PFSK-1 (cell line): ENCODE results near the gene SLC38A6.

ENCODE experiments used
- FOXP2 ChIP-seq: optimal IDR thresholded peaks from 2 replicates; pipeline ENCODE3; 2011; ENCODE audit warnings: borderline replicate concordance, control low read depth, inconsistent platforms; ENCODE audit not compliant: insufficient read depth; ENCODE audit errors: extremely low read length, extremely low read depth
- POLR2AphosphoS5 ChIP-seq: IDR thresholded peaks from 2 replicates; pipeline ENCODE4 v1.6.1; 2012; ENCODE audit warnings: low read depth, mild to moderate bottlenecking, control low read depth, low read length, moderate library complexity
- SIN3A ChIP-seq: IDR thresholded peaks from 2 replicates; pipeline ENCODE4 v1.6.1; 2012; ENCODE audit warnings: mild to moderate bottlenecking, low read length, moderate library complexity, borderline replicate concordance; ENCODE audit not compliant: insufficient read depth
- TAF1 ChIP-seq: IDR thresholded peaks from 2 replicates; pipeline ENCODE4 v1.6.1; 2012; ENCODE audit warnings: low read length, control low read depth, borderline replicate concordance; ENCODE audit not compliant: insufficient read depth
- TF ChIP-seq, protein P1 (sequence below), 2 experiments: IDR thresholded peaks; 2 replicates each; pipeline versions ENCODE4 v1.6.1 to v1.8.0; 2011 to 2012; ENCODE audit warnings: low read depth in 2 of 2, low read length in 2 of 2, control low read depth in 1 of 2, inconsistent platforms in 1 of 2, mild to moderate bottlenecking in 1 of 2, moderate library complexity in 1 of 2; ENCODE audit not compliant: insufficient read depth in 1 of 2

SLC38A6 gene

DNA sequence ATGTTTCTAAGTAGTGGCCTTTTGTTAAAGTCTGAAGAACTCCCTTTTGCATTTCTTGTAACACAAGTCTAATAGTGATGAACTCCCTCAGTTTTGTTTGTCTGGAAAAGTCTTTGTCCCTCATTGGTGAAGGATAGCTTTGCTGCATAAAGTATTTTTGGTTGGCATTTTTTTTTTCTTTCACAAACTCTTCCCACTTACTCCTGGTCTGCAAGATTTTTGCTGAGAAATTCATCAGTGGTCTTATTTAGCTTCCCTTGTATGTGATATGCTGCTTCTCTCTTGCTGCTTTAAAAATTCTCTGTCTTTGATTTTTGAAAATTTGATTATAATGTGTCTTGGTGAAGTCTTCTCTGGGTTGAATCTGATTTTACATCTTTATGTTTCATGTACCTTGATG lies 22.9 kb upstream of the SLC38A6 start:
- TF ChIP-seq, protein P1, sequence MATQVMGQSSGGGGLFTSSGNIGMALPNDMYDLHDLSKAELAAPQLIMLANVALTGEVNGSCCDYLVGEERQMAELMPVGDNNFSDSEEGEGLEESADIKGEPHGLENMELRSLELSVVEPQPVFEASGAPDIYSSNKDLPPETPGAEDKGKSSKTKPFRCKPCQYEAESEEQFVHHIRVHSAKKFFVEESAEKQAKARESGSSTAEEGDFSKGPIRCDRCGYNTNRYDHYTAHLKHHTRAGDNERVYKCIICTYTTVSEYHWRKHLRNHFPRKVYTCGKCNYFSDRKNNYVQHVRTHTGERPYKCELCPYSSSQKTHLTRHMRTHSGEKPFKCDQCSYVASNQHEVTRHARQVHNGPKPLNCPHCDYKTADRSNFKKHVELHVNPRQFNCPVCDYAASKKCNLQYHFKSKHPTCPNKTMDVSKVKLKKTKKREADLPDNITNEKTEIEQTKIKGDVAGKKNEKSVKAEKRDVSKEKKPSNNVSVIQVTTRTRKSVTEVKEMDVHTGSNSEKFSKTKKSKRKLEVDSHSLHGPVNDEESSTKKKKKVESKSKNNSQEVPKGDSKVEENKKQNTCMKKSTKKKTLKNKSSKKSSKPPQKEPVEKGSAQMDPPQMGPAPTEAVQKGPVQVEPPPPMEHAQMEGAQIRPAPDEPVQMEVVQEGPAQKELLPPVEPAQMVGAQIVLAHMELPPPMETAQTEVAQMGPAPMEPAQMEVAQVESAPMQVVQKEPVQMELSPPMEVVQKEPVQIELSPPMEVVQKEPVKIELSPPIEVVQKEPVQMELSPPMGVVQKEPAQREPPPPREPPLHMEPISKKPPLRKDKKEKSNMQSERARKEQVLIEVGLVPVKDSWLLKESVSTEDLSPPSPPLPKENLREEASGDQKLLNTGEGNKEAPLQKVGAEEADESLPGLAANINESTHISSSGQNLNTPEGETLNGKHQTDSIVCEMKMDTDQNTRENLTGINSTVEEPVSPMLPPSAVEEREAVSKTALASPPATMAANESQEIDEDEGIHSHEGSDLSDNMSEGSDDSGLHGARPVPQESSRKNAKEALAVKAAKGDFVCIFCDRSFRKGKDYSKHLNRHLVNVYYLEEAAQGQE (IDR thresholded peaks at IDR 0.05; ENCODE audit: insufficient read depth in 1 of 2, low read depth in 2 of 2, low read length in 2 of 2), result no peak
- TF ChIP-seq POLR2AphosphoS5, result no peak
- TF ChIP-seq FOXP2, result no peak
- no peak for TF ChIP-seq TAF1
- TF ChIP-seq SIN3A, result no peak

DNA sequence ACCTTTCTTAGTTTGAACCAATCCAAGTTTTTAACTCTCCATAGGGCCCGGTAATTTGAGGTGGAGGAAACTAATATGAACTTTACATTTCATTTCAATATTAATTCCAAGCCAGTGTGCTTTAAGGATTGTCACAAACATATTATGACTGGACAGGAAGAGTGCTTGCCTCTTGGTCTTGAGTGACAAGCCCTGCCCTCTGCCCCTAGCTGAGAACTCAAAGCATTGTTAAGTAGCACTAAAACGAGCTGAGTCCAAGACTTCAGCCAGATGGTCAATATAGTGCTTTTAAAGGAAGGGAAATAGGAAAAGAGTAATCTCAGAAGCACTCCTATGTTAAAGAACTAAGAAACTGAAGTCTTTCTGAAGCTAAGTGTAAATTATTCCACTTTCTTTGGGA lies 17.3 kb upstream of the SLC38A6 start:
- TF ChIP-seq SIN3A (no peak), FOXP2 (no peak), POLR2AphosphoS5 (no peak), TAF1 (no peak)
- TF ChIP-seq, protein P1 (IDR thresholded peaks at IDR 0.05; ENCODE audit: insufficient read depth in 1 of 2, low read depth in 2 of 2, low read length in 2 of 2), result no peak

DNA sequence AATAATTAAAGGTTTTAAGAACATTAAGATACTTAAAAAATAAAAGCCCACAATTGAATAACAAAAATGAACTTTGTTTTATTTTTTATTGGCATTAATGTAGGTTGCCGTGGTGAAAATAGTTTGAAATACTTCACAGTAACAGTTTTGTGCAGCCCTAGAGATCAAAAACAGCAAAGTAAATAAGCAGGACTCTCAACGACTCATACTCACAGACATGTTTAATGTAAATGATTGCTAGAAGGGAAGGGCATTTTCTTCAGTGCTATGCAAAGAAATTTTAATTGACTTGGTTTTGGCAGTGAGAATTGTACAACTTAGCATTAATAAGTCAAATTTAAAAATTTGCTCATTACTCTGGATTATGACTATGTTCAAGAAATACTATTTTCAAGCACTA lies 16.1 kb upstream of the SLC38A6 start:
- TF ChIP-seq, protein P1 (IDR thresholded peaks at IDR 0.05; ENCODE audit: insufficient read depth in 1 of 2, low read depth in 2 of 2, low read length in 2 of 2), result no peak
- no peak for TF ChIP-seq TAF1
- no peak for TF ChIP-seq POLR2AphosphoS5
- TF ChIP-seq SIN3A, result no peak
- TF ChIP-seq FOXP2, result no peak

DNA sequence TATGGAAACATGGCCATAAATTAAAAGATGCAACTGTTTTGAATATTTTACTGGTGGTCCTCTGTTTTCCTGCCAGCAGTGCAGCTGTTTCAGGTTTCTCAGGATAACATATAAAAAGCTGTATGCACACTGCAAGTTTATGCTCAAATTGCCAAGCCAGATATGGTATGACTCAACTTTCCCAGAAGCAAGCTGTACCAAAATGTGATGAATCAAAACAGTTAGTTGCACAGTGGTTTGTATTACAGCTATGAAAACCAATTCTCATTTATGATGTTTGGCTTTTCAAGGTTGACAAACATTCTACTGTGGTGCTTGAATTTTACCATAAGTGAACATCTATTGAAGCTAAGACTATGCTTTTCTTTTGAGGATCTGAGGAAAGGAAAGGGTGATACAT lies 15.6 kb upstream of the SLC38A6 start:
- no peak for TF ChIP-seq SIN3A
- TF ChIP-seq TAF1, result no peak
- TF ChIP-seq, protein P1 (IDR thresholded peaks at IDR 0.05; ENCODE audit: insufficient read depth in 1 of 2, low read depth in 2 of 2, low read length in 2 of 2), result no peak
- TF ChIP-seq FOXP2, result no peak
- no peak for TF ChIP-seq POLR2AphosphoS5

DNA sequence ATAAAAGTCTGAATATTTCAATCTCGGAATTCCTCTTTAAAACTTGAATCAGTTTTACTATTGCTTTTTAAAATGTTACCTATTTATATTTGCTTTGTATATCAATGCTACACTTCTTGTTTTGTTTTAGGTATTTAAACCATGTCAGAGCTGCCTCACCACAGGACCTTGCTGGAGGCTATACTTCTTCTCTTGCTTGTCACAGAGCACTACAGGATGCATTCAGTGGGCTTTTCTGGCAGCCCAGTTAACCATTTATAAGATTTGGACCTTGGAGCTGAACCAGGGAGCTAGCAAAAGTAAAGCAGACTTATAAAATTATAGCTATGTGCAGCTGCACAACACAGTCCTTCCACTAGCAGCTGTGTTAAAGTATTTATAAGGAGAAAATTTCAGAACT lies 12.9 kb upstream of the SLC38A6 start:
- TF ChIP-seq POLR2AphosphoS5, result no peak
- no peak for TF ChIP-seq TAF1
- TF ChIP-seq SIN3A, result no peak
- no peak for TF ChIP-seq FOXP2
- TF ChIP-seq, protein P1 (IDR thresholded peaks at IDR 0.05; ENCODE audit: insufficient read depth in 1 of 2, low read depth in 2 of 2, low read length in 2 of 2), result no peak
